GM18867 (cell line): ENCODE results near the gene GAPVD1.
A peak's percentile ranks its signal among the peaks of the same experiment; 100 is the strongest.
"Not testable (repeated sequence)": the region's sequence is repeated elsewhere in the genome, so short reads cannot be mapped to it uniquely, and the experiment has no call there.

Experiments
- ATAC-seq: cut with Tn5 transposase; IDR thresholded peaks from one replicate; pipeline ENCODE4 v1.9.1; 2021; ENCODE audit warnings: mild to moderate bottlenecking, moderate library complexity; ENCODE audit not compliant: unreplicated experiment

GAPVD1 gene, protein sequence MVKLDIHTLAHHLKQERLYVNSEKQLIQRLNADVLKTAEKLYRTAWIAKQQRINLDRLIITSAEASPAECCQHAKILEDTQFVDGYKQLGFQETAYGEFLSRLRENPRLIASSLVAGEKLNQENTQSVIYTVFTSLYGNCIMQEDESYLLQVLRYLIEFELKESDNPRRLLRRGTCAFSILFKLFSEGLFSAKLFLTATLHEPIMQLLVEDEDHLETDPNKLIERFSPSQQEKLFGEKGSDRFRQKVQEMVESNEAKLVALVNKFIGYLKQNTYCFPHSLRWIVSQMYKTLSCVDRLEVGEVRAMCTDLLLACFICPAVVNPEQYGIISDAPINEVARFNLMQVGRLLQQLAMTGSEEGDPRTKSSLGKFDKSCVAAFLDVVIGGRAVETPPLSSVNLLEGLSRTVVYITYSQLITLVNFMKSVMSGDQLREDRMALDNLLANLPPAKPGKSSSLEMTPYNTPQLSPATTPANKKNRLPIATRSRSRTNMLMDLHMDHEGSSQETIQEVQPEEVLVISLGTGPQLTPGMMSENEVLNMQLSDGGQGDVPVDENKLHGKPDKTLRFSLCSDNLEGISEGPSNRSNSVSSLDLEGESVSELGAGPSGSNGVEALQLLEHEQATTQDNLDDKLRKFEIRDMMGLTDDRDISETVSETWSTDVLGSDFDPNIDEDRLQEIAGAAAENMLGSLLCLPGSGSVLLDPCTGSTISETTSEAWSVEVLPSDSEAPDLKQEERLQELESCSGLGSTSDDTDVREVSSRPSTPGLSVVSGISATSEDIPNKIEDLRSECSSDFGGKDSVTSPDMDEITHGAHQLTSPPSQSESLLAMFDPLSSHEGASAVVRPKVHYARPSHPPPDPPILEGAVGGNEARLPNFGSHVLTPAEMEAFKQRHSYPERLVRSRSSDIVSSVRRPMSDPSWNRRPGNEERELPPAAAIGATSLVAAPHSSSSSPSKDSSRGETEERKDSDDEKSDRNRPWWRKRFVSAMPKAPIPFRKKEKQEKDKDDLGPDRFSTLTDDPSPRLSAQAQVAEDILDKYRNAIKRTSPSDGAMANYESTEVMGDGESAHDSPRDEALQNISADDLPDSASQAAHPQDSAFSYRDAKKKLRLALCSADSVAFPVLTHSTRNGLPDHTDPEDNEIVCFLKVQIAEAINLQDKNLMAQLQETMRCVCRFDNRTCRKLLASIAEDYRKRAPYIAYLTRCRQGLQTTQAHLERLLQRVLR (N-terminal part only)

DNA sequence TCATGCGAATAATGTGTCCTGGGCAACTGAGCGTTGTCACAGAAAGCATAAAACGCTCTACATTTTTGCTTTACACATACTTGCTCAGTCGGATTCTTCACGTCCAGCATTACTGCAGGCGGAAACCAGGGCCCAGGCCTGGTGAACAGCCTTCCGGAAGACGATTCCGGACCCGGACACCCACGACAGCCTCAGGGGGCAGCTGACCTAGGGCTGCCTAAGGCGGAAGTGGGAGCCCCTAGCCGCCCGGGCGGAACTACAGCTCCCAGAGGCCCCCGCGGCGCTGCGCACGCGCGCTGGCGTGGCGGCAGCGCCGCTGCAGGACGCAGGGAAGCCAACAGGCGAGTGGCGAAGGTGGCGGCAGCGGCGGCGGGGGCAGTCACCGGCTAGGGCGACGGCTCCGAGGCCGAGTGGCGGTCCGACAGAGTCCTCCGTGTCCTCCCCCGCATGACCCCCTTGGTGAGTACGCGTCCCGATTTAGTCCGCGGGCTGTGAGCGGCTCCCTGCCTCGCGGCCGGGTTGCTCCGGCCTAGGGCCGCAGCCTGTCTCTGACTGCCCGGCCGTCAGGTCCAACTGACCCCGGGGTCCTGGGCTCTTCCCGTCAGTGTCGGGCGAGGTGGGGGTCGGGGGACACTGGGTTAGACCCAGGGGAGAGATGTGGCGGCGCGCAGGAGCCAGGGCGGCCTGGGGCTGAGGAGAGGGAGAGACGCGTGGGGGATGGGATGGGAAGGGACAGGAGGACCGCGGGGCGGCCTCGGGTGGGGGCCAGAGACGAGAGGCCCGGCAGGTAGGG, at the start of gene GAPVD1:
Gene GAPVD1, plus strand, starts transcription at position 326 of the 793 bp plus-strand sequence. CDS start 37,096 bp downstream, outside the sequence.
- ATAC-seq, result peak; percentile 93

DNA sequence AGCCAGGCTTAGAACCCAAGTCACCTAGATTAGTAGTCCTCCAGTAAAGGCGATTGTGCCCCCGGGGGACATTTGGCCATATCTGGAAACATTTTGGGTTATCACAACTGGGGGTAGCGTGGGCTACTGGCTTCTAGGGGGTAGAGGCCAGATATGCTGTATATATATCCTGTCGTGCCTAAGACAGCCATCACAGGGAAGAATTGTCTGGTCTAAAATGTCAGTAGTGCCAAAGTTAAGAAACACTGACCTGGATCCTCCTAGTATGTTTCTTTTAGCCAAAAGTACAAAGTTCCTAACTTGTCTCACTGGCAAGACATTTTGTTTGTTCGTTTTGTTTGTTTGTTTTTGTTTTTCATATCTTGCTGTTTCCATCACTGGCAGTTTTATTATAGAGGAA, 47.4 kb upstream of the GAPVD1 start:
- no peak for ATAC-seq

DNA sequence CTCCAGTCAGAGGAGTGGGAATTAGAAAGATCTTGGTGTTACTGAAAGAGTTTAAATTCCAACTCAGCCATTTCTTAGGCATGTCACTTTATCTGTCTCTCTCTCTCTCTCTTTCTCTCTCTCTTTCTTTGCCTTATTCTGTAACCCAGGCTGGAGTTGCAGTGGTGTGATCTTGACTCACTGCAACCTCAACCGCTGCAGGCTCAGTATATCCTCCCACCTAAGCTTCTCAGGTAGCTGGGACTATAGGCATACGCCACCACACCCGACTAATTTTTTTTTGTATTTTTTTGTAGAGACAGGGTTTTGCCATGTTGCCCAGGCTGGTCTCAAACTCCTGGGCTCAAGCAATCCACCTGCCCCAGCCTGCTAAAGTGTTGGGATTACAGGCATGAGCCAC, 43.0 kb upstream of the GAPVD1 start:
- no peak for ATAC-seq

DNA sequence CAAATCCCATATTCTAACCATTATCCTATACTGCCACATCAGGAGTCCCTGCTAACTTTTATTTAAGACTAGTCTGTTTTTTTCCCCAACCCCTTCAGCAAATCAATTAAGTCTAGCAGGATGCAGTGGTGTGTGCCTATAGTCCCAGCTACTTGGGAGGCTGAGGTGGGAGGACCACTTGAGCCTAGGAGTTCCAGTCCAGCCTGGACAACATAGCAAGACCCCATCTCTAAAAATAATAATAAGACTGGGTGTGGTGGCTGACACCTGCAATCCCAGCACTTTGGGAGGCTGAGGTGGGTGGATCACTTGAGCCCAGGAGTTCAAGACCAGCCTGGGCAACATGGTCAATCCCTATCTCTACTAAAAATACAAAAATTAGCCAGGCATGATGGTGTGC, 36.8 kb upstream of the GAPVD1 start:
- ATAC-seq, result not testable (repeated sequence)

DNA sequence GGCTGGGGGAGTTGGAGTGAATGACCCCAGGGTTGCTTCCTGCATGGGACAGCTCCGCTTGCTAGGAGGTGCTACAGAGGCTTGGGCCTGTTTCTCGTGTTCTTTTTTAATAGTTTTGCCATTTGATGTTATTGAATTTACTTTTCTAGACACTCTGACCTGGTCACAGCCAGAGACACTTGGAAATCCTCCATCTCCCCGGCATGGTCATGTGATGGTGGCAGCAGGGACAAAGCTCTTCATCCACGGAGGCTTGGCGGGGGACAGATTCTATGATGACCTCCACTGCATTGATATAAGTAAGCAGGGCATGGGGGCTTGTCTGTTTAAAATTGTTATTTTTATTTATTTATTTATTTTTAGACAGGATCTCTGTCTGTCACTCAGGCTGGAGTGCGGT, 33.9 kb upstream of the GAPVD1 start:
- no peak for ATAC-seq

DNA sequence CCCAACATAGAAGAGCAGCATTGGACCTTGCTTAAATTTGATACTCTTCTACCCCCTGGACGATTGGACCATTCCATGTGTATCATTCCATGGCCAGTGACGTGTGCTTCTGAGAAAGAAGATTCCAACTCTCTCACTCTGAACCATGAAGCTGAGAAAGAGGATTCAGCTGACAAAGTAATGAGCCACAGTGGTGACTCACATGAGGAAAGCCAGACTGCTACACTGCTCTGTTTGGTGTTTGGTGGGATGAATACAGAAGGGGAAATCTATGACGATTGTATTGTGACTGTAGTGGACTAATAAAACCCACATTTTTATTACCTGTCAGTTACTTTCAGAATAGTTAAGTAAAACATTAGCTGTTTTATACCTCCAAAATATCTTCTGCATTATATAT, 27.9 kb upstream of the GAPVD1 start:
- no peak for ATAC-seq

DNA sequence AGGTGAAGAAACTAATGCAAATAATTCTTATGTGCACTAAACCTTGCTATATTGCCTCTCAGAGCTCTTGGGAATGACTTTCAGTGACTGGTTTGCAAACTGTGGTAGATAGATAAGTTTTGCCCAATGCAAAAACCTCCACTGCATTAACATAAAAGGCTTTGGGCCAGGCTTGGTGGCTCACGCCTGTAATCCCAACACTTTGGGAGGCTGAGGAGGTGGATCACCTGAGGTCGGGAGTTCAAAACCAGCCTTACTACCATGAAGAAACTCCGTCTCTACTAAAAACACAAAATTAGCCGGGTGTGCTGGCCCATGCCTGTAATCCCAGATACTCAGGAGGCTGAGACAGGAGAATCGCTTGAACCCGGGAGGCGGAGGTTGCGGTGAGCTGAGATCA, 27.5 kb upstream of the GAPVD1 start:
- ATAC-seq, result not testable (repeated sequence)

DNA sequence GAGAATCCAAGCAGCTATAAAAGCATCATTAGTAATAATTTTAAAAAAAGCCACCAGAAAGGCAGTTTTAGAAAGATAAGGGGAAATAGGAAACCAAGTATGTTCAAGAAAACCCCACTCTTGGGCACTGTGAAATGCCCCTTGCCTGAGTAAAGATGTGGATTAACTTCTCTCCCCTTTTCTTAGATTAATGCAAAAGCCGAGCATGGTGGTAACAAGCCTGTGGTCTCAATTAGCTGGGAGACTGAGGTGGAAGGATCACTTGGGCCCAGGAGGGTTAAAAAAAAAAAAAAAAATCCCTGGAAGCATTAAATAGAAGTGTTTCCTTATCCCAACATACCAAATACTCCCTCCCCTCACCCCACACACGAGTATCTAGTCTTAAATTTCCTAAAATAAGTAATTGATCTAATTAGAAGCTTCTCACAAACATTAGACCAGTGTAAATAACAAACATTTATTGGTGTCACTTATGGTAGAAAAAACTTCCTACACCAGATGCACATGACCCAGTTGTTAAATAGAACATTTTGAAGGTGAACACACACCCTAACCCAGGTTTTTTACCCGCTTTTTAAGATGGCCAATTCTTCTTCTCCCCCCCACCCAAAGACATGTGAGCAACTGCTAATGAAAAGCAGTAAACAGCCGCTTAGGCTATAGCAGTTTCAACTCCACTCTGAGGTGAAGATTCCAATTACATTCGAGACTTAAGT, 25.7 kb upstream of the GAPVD1 start:
- no peak for ATAC-seq

DNA sequence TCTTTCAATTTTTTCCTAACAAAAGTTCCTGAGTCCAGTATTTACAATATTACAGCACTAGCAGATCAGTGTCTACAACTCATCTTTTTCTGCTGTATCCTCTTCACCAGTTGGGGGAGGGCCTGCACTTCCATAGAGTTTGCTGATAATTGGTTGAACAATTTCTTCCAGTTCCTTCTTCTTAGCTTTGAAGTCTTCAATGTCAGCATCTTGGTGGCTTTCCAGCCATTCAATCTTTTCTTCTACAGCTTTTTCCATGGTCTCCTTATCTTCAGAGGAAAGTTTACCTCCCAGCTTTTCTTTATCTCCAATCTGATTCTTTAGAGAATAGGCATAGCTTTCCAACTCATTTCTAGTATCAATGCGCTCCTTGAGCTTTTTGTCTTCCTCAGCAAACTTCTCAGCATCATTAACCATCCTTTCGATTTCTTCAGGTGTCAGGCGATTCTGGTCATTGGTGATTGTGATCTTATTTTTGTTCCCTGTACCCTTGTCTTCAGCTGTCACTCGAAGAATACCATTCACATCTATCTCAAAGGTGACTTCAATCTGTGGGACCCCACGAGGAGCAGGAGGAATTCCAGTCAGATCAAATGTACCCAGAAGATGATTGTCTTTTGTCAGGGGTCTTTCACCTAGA, 25.0 kb upstream of the GAPVD1 start:
- not testable (repeated sequence) for ATAC-seq

DNA sequence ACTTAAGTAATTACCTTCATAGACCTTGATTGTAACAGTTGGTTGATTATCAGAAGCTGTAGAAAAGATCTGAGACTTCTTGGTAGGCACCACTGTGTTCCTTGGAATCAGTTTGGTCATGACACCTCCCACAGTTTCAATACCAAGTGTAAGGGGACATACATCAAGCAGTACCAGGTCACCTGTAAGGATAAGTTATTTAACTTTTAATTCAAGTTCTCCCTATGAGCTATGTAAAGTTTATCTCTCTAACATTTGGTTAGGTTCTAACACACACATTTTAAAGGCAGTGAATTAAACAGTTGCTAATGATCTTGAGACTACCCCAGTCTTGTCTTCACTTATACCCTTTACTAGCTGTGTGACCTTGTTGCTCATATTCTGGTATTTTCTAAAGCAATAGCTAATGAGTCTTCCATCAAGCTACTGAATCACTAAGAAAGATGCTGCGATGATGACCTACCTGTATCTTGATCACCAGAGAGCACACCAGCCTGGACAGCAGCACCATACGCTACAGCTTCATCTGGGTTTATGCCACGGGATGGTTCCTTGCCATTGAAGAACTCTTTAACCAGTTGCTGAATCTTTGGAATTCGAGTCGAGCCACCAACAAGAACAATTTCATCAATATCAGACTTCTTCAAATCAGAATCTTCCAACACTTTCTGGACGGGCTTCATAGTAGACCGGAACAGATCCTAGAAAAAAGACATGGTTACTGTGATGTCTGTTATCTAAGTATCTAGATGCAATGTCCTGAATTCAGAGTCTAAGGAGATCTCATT, 23.3 kb upstream of the GAPVD1 start:
- ATAC-seq, result no peak

DNA sequence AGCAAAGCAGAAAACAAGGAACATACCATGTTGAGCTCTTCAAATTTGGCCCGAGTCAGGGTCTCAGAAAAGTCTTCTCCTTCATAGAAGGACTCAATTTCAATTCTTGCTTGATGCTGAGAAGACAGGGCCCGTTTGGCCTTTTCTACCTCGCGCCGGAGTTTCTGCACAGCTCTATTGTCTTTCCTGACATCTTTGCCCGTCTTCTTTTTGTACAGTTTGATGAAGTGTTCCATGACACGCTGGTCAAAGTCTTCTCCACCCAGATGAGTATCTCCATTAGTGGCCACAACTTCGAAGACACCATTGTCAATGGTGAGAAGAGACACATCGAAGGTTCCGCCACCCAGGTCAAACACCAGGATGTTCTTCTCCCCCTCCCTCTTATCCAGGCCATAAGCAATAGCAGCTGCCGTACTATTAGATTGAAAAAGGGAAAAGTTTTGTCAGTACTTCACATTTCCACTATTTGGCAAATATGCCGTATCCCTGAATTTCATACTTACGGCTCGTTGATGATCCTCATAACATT, 22.6 kb upstream of the GAPVD1 start:
- ATAC-seq, result no peak

DNA sequence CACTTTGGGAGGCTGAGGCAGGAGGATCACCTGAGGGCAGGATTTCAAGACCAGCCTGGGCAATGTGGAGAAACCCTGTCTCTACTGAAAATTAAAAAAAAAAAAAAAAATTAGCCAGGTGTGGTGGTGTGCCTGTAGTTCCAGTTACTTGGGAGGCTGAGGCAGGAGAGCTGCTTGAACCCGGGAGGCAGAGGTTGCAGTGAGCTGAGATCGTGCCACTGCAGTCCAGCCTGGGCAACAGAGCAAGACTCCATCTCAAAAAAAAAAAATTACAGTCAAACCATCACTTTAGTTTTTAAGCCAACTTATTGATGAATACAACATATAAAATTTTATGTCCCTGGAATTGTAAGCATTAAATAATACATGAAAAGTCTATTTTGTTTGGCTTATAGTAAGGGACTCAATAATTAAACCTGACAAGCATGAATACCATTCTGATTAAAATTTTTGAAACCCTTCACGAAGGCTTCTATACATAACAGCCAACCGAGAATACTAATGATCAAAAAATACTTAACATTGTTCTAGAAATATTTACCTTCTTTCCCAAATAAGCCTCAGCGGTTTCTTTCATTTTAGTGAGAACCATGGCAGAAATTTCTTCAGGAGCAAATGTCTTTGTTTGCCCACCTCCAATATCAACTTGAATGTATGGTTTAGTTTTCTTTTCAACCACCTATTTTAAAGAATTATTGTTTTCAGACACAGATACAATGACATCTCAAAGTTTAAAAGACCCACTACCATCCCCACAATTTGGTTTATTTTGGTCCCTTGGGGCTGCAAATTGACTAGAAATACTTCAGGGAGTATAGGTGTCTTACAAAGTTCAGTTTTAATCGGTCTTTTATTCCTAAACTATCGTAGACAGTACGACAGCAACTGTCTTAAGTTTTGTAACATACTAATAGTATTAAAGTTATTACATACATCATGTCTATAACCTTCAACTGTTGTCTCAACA, 21.7 kb upstream of the GAPVD1 start:
- ATAC-seq, result no peak

DNA sequence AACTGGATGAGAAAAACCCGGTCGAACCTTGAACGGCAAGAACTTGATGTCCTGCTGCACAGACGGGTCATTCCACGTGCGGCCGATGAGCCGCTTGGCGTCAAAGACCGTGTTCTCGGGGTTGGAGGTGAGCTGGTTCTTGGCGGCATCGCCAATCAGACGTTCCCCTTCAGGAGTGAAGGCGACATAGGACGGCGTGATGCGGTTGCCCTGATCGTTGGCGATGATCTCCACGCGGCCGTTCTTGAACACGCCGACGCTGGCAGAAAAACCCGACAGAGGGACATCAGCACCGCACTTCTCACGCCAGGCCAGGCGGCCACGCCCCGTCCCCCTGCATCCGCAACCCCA, 21.0 kb upstream of the GAPVD1 start:
- ATAC-seq, result peak; percentile 1

DNA sequence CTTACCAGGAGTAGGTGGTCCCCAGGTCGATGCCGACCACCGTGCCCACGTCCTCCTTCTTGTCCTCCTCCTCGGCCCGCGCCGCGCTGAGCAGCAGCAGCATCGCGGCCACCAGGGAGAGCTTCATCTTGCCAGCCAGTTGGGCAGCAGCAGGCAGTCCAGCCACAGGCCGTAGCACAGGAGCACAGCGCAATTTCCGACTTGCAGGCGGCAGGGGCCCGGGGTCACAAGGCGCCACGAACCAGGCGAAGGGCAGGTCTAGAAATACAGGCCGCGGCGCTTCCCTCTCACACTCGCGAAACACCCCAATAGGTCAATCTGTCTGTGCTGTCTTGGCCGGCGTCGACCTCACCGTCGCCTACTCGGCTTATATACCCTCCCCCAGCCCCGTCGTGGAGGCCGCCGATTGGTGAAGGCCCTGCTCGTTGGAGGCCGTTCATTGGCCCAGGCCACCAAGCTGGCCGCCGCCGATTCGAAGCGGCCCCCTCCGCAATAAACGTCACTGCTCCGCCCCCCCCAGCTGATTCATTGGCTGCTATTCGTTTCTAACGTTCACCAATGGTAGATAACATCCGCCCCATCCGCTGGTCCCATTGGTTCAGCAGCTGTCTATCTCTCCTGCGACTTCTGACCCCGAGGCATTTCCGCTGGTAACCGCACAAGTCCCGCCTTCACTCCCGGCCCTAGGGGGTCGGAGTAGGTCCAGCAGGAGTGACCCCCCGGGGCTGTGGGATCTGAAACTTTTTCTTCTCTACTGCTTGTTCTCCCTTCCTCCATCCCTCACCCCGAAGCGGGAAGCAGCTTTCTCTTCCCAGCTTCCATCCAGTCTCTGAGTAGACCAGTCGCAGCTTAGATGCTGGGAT, 20.4 kb upstream of the GAPVD1 start, which contains the start of gene HSPA5:
Gene HSPA5, minus strand, starts transcription at position 344 of the 863 bp plus-strand sequence. Its CDS starts 217 bp downstream, at position 127.
- ATAC-seq, result peak; percentile 93

DNA sequence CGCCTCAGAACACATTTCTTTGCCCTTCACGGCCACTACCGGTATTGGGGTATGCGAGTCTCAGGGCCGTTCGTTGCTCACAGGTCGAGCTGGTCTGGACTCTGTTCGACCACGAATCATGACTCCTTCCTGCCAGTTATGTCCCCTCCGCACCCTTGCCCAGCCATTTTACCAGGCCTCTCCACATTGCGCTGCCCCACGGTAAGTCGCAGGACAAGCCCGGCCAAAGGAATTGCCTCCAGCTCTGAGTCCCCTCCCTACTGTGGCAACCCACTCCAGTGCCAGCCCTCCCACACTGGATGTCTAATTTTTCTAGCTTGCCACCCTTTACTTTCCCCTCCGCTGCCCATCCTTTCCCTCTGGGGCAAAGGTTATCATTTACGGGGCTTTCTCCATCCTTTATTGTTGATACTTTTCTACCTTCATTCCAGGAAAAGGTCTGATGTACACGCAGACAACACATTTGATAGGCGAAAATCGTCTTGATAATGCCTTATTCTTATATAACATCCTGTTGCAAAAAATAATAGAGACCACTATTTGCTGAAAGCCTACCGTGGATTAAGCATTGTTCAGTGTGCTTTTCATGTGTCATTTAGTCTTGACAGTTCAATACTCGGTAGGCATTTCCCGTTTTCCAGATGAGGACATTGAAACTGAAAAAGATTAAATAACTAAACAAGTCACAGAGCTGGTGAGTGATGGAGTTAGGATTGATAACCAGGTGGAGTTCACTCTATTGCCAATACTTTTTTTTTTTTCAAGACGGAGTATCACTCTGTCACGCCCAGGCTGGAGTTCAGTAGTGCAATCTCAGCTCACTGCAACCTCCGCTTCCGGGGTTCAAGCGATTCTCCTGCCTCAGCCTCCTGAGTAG, 19.5 kb upstream of the GAPVD1 start:
- peak; percentile 17 for ATAC-seq
